IMR-90 (cell line): ENCODE results near the gene KRT27. TPM values are rescaled to one million over a fixed set of nuclear protein-coding genes. Genes with fewer than 3 reads are reported as not detected.
A peak's percentile ranks its signal among the peaks of the same experiment; 100 is the strongest.

Experiments
- ATAC-seq: fragments of 200-7000 bp; cut with Tn5 transposase; 2 replicates; pipeline ENCODE4 v1.9.1; 2020; ENCODE audit warnings: low read depth, mild to moderate bottlenecking, moderate library complexity
- BruUV-seq: library from RNA; stranded (reverse); fragments of 400-500 nt; replicated peaks from 2 replicates; lab custom pipeline; 2021; lab: Mats Ljungman, UMichigan
- CTCF ChIA-PET: fragments of 300-600 bp; formaldehyde crosslinking; extraction: SDS; loops from one replicate; lab custom pipeline; 2021; ENCODE audit warnings: antibody characterized with exemption; lab: Yijun Ruan, JAX
- POLR2A ChIA-PET: fragments of 300-600 bp; sonication (Branson Sonifier 250); formaldehyde crosslinking; loops from one replicate; lab custom pipeline; 2022; ENCODE audit warnings: antibody characterized with exemption; ENCODE audit not compliant: unreplicated experiment; lab: Charles Lee
- DNase-seq: peaks from one replicate; pipeline ENCODE4 v3.0.0; 2013
- H2AFZ ChIP-seq: replicated peaks from 2 replicates; pipeline ENCODE3; 2013; ENCODE audit warnings: low read length, mild to moderate bottlenecking; ENCODE audit not compliant: poor library complexity
- H2AK5ac ChIP-seq: 2 replicates; pipeline ENCODE4 v1.6.1; 2013; ENCODE audit warnings: low read depth, low read length, inconsistent platforms
- H2AK9ac ChIP-seq: replicated peaks from 2 replicates; pipeline ENCODE3; 2013; ENCODE audit warnings: mild to moderate bottlenecking, low read depth, low read length, moderate library complexity; ENCODE audit not compliant: poor library complexity
- H2BK120ac ChIP-seq: 2 replicates; pipeline ENCODE4 v1.6.1; 2013; ENCODE audit warnings: low read depth, low read length, inconsistent platforms
- H2BK15ac ChIP-seq: 3 replicates; pipeline ENCODE4 v1.6.1; 2013; ENCODE audit warnings: low read depth, low read length, inconsistent platforms
- H2BK20ac ChIP-seq: 2 replicates; pipeline ENCODE4 v1.6.1; 2013; ENCODE audit warnings: low read depth, mild to moderate bottlenecking, inconsistent platforms, low read length, moderate library complexity
- H2BK5ac ChIP-seq: 2 replicates; pipeline ENCODE4 v1.6.1; 2013; ENCODE audit warnings: mild to moderate bottlenecking, low read depth, low read length, inconsistent platforms; ENCODE audit not compliant: poor library complexity, severe bottlenecking
- H3K14ac ChIP-seq: replicated peaks from 2 replicates; pipeline ENCODE4 v1.6.1; 2013; ENCODE audit warnings: low read depth, low read length, inconsistent platforms
- H3K18ac ChIP-seq: 2 replicates; pipeline ENCODE4 v1.6.1; 2013; ENCODE audit warnings: low read depth, low read length, control low read depth
- H3K23ac ChIP-seq: 2 replicates; pipeline ENCODE4 v1.6.1; 2013; ENCODE audit warnings: low read depth, low read length, inconsistent platforms
- H3K27ac ChIP-seq: 2 replicates; pipeline ENCODE4 v1.5.1; 2013; ENCODE audit warnings: mild to moderate bottlenecking, control low read depth, low read length; ENCODE audit not compliant: insufficient read depth
- H3K27me3 ChIP-seq: 2 replicates; pipeline ENCODE4 v1.6.1; 2013; ENCODE audit warnings: low read length; ENCODE audit not compliant: control insufficient read depth, insufficient read depth
- H3K36me3 ChIP-seq: 2 replicates; pipeline ENCODE4 v1.6.1; 2013; ENCODE audit warnings: low read length, mixed read lengths; ENCODE audit not compliant: control insufficient read depth, insufficient read depth
- H3K4ac ChIP-seq: 2 replicates; pipeline ENCODE4 v1.6.1; 2013; ENCODE audit warnings: low read depth, low read length, inconsistent platforms
- H3K4me1 ChIP-seq: 2 replicates; pipeline ENCODE4 v1.6.1; 2013; ENCODE audit warnings: low read length, mixed read lengths; ENCODE audit not compliant: control insufficient read depth, insufficient read depth
- H3K4me2 ChIP-seq: 2 replicates; pipeline ENCODE4 v1.6.1; 2013; ENCODE audit warnings: low read depth, mild to moderate bottlenecking, control low read depth, low read length, moderate library complexity
- H3K4me3 ChIP-seq: 2 replicates; pipeline ENCODE4 v1.5.1; 2013; ENCODE audit warnings: low read depth, mild to moderate bottlenecking, control low read depth, low read length, moderate library complexity; ENCODE audit not compliant: insufficient read depth
- H3K56ac ChIP-seq: 2 replicates; pipeline ENCODE4 v1.6.1; 2013; ENCODE audit warnings: low read length, inconsistent platforms; ENCODE audit not compliant: insufficient read depth; ENCODE audit errors: extremely low read depth
- H3K79me1 ChIP-seq, 2 experiments: 2 replicates each; pipeline ENCODE4 v1.6.1; 2013; ENCODE audit warnings: low read length in 2 of 2, inconsistent platforms in 1 of 2, low read depth in 1 of 2
- H3K9ac ChIP-seq: 2 replicates; pipeline ENCODE4 v1.6.1; 2013; ENCODE audit warnings: low read depth, low read length, control low read depth
- H3K9me1 ChIP-seq: 2 replicates; pipeline ENCODE4 v1.6.1; 2013; ENCODE audit warnings: low read length, inconsistent platforms; ENCODE audit not compliant: insufficient read depth
- H3K9me3 ChIP-seq: 2 replicates; pipeline ENCODE4 v1.6.1; 2013; ENCODE audit warnings: low read length; ENCODE audit not compliant: control insufficient read depth, insufficient read depth
- H4K20me1 ChIP-seq: 2 replicates; pipeline ENCODE4 v1.6.1; 2013; ENCODE audit warnings: low read length, inconsistent platforms; ENCODE audit not compliant: insufficient read depth
- H4K5ac ChIP-seq: 2 replicates; pipeline ENCODE4 v1.6.1; 2013; ENCODE audit warnings: mild to moderate bottlenecking, low read depth, low read length, control low read depth
- H4K8ac ChIP-seq, 2 experiments: 2 replicates each; pipeline ENCODE4 v1.6.1; 2013; ENCODE audit warnings: low read depth in 2 of 2, low read length in 2 of 2, control low read depth in 1 of 2, inconsistent platforms in 1 of 2
- H4K91ac ChIP-seq: 2 replicates; pipeline ENCODE4 v1.6.1; 2013; ENCODE audit warnings: low read depth, low read length, inconsistent platforms; ENCODE audit not compliant: insufficient read depth
- BHLHE40 ChIP-seq: fragments of 150-350 bp; IDR thresholded peaks from 2 replicates; pipeline ENCODE4 v1.6.1; 2016; ENCODE audit warnings: mild to moderate bottlenecking, low read depth, low read length
- CEBPB ChIP-seq: IDR thresholded peaks from 2 replicates; pipeline ENCODE4 v1.6.1; 2012; ENCODE audit warnings: low read depth, low read length, improper control_type of control experiment
- CHD1 ChIP-seq: IDR thresholded peaks from 2 replicates; pipeline ENCODE4 v1.6.1; 2012; ENCODE audit warnings: low read depth, low read length, improper control_type of control experiment
- MAFK ChIP-seq: IDR thresholded peaks from 2 replicates; pipeline ENCODE4 v1.6.1; 2012; ENCODE audit warnings: low read depth, low read length, improper control_type of control experiment
- MAZ ChIP-seq: IDR thresholded peaks from 2 replicates; pipeline ENCODE4 v1.6.1; 2012; ENCODE audit warnings: low read depth, mild to moderate bottlenecking, low read length, improper control_type of control experiment, moderate library complexity, borderline replicate concordance
- NFE2L2 ChIP-seq: fragments of 150-350 bp; IDR thresholded peaks from 2 replicates; pipeline ENCODE4 v1.6.1; 2016; ENCODE audit warnings: low read depth, mild to moderate bottlenecking, low read length
- RAD21 ChIP-seq: IDR thresholded peaks from 2 replicates; pipeline ENCODE4 v1.6.1; 2012; ENCODE audit warnings: low read length, improper control_type of control experiment
- SMC3 ChIP-seq: fragments of 150-350 bp; IDR thresholded peaks from 2 replicates; pipeline ENCODE4 v1.6.1; 2016; ENCODE audit warnings: low read depth, mild to moderate bottlenecking, antibody characterized with exemption, low read length, moderate library complexity
- WGBS, 2 experiments: methylation state at CpG; one replicate each; pipeline versions ENCODE4 v1.1.5 to v1.1.7; 2013; ENCODE audit warnings: missing lambda C conversion rate in 2 of 2; ENCODE audit not compliant: insufficient read length in 1 of 2; ENCODE audit errors: extremely low coverage in 2 of 2; 5-methylcytosine and 5-hydroxymethylcytosine counted together
- dilution Hi-C: fragments of 300-500 bp; cut with HindIII; formaldehyde crosslinking; loops from one replicate; pipeline ENCODE4 v1.14.3; 2018; ENCODE audit warnings: low sequenced_read_pairs; ENCODE audit not compliant: unreplicated experiment
- in situ Hi-C: fragments of 300-500 bp; cut with MboI; formaldehyde crosslinking; loops from 3 replicates; pipeline ENCODE4 v1.14.3; 2019; ENCODE audit warnings: low sequenced_read_pairs, inconsistent platforms, mixed read lengths
- intact Hi-C: fragments of 100-400 bp; cut with micrococcal nuclease; formaldehyde crosslinking; loops from 2 replicates; pipeline ENCODE4 v1.10.0; 2022
- polyA plus RNA-seq, 3 experiments: library from polyadenylated mRNA; depleted of rRNA; stranded (reverse); fragments of >200 nt; gene quantifications; 2 replicates each; pipeline ENCODE4 v1.2.3, GENCODE V29; 2012; ENCODE audit warnings: low replicate concordance in 1 of 3
- total RNA-seq: library from RNA; depleted of rRNA; stranded (reverse); fragments of >200 nt; gene quantifications from 2 replicates; pipeline ENCODE4 v1.2.3, GENCODE V29; 2012
- TF ChIP-seq, protein P1 (sequence below): conservative IDR thresholded peaks from 2 replicates; pipeline ENCODE4 v1.5.1; 2012; ENCODE audit warnings: mild to moderate bottlenecking, low read depth, low read length, improper control_type of control experiment

The KRT27 gene
- total and polyA plus RNA-seq, 2 of the 4 experiments (the other 2 are of a cell fraction) = not detected

- dilution Hi-C loops (no loop called here), in situ Hi-C loops (loop anchor here (5.0 to 25.0 kb wide), 2 partner anchors 175 to 430 kb away; partner anchors contain the start of gene GJD3), intact Hi-C loops (loop anchor here (1.0 to 10.0 kb wide), 4 partner anchors 144 to 427 kb away; partner anchors contain the start of gene GJD3)
- Histone ChIP-seq H3K18ac (no peak overlapping the region), H4K91ac (no peak overlapping the region), H3K4me2 (no peak overlapping the region), H4K8ac (no peak overlapping the region), H3K9me3 (no peaks in the 10 kb centered on the region), H2AK5ac (no peak overlapping the region), H3K4ac (no peak overlapping the region), H2AK9ac (no peak overlapping the region), H3K14ac (no peak overlapping the region), H3K9ac (no peak overlapping the region), H3K36me3 (no peaks in the 10 kb centered on the region), H3K23ac (no peak overlapping the region), H3K9me1 (no peaks in the 10 kb centered on the region), H4K20me1 (no peaks in the 10 kb centered on the region), H3K27me3 (peaks cover 44% of the 10 kb centered on the region), H3K56ac (no peak overlapping the region), H2BK120ac (no peak overlapping the region), H4K5ac (no peak overlapping the region), H3K79me1 (no peaks in the 10 kb centered on the region), H2BK5ac (no peak overlapping the region), H3K4me1 (no peaks in the 10 kb centered on the region), H3K27ac (no peak overlapping the region), H2AFZ (no peak overlapping the region), H2BK15ac (no peak overlapping the region), H3K4me3 (no peak overlapping the region), H2BK20ac (no peak overlapping the region)
- BruUV-seq = no TSS peak
- POLR2A ChIA-PET = no interaction called here
- 0% methylated on average over 1 of the region's 6 CpGs; no CpG with 5 or more reads in 1 of the 2 experiments for WGBS, 2 experiments
- ATAC-seq = peak; percentile 72
- no peak for TF ChIP-seq MAFK
- no peak for TF ChIP-seq MAZ
- peak; percentile 61 for TF ChIP-seq RAD21
- peak; percentile 77 for TF ChIP-seq SMC3
- no peak for TF ChIP-seq NFE2L2
- no peak for TF ChIP-seq CHD1
- TF ChIP-seq, protein P1, sequence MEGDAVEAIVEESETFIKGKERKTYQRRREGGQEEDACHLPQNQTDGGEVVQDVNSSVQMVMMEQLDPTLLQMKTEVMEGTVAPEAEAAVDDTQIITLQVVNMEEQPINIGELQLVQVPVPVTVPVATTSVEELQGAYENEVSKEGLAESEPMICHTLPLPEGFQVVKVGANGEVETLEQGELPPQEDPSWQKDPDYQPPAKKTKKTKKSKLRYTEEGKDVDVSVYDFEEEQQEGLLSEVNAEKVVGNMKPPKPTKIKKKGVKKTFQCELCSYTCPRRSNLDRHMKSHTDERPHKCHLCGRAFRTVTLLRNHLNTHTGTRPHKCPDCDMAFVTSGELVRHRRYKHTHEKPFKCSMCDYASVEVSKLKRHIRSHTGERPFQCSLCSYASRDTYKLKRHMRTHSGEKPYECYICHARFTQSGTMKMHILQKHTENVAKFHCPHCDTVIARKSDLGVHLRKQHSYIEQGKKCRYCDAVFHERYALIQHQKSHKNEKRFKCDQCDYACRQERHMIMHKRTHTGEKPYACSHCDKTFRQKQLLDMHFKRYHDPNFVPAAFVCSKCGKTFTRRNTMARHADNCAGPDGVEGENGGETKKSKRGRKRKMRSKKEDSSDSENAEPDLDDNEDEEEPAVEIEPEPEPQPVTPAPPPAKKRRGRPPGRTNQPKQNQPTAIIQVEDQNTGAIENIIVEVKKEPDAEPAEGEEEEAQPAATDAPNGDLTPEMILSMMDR = peak; percentile 71
- no peak for TF ChIP-seq CEBPB
- TF ChIP-seq BHLHE40 = no peak
- peak; percentile 55 for DNase-seq
- CTCF ChIA-PET = interaction anchor here (0.6 to 1.9 kb wide), 6 partner anchors 12 to 856 kb away, joined by 3 to 6 read pairs (median 3); no protein-coding TSS in a partner anchor
These were observed 9.6 kb upstream of the KRT27 start for GRCh38 chr17:40791787-40792436.
